Neural cell (in vitro differentiated cells): ENCODE data around the gene TMEM164. TPM values are rescaled to one million over a fixed set of nuclear protein-coding genes. Genes with fewer than 3 reads are reported as not detected.

Source experiments
- H2AFZ ChIP-seq: fragments of 200-600, 300-800 bp; sonication (generic), shearing (Covaris generic); 2 replicates; pipeline ENCODE4 v1.6.0; 2014; ENCODE audit warnings: low read depth, mild to moderate bottlenecking, antibody characterized with exemption, low read length, moderate library complexity
- H3F3A ChIP-seq: fragments of 200-600 bp; shearing (Covaris generic); 2 replicates; pipeline ENCODE4 v1.6.1; 2016; ENCODE audit warnings: mild to moderate bottlenecking, moderate library complexity, mixed read lengths, antibody characterized with exemption, low read length; ENCODE audit not compliant: insufficient read depth, poor library complexity, severe bottlenecking
- H3K27ac ChIP-seq: fragments of 200-600, 300-800 bp; sonication (generic), shearing (Covaris generic); 2 replicates; pipeline ENCODE4 v1.5.1; 2014; ENCODE audit warnings: mild to moderate bottlenecking, low read length, moderate library complexity
- H3K27me3 ChIP-seq: fragments of 300-800, 200-600 bp; sonication (generic), shearing (Covaris generic); 2 replicates; pipeline ENCODE4 v1.6.0; 2014; ENCODE audit warnings: mild to moderate bottlenecking, low read depth, low read length, moderate library complexity; ENCODE audit not compliant: insufficient read depth
- H3K36me3 ChIP-seq: fragments of 300-800, 200-600 bp; sonication (generic), shearing (Covaris generic); 2 replicates; pipeline ENCODE4 v1.5.1; 2014; ENCODE audit warnings: mild to moderate bottlenecking, antibody characterized with exemption, low read length, moderate library complexity; ENCODE audit not compliant: insufficient read depth
- H3K4me2 ChIP-seq: fragments of 300-800, 200-600 bp; sonication (generic), shearing (Covaris generic); 2 replicates; pipeline ENCODE4 v1.6.0; 2014; ENCODE audit warnings: mild to moderate bottlenecking, low read length
- H3K4me3 ChIP-seq: fragments of 300-800, 200-600 bp; sonication (generic), shearing (Covaris generic); 2 replicates; pipeline ENCODE4 v1.5.1; 2014; ENCODE audit warnings: mild to moderate bottlenecking, low read length, moderate library complexity
- H3K79me2 ChIP-seq: fragments of 200-600 bp; shearing (Covaris generic); replicated peaks from 2 replicates; pipeline ENCODE4 v1.6.0; 2014; ENCODE audit warnings: mild to moderate bottlenecking, low read length, moderate library complexity; ENCODE audit not compliant: insufficient read depth
- H3K9ac ChIP-seq: fragments of 300-800, 200-600 bp; sonication (generic), shearing (Covaris generic); 2 replicates; pipeline ENCODE4 v1.6.1; 2016; ENCODE audit warnings: mild to moderate bottlenecking, low read length, mixed read lengths
- H3K9me2 ChIP-seq: fragments of 200-600 bp; shearing (Covaris generic); 2 replicates; pipeline ENCODE4 v1.6.1; 2016; ENCODE audit warnings: mild to moderate bottlenecking, low read length, mixed read lengths; ENCODE audit not compliant: insufficient read depth
- H3K9me3 ChIP-seq: fragments of 200-600, 300-800 bp; sonication (generic), shearing (Covaris generic); 2 replicates; pipeline ENCODE4 v1.6.1; 2016; ENCODE audit warnings: mild to moderate bottlenecking, mixed run types, low read length, moderate library complexity, mixed read lengths
- H4K20me1 ChIP-seq: fragments of 200-600 bp; shearing (Covaris generic); 2 replicates; pipeline ENCODE4 v1.6.1; 2016; ENCODE audit warnings: mild to moderate bottlenecking, mixed run types; ENCODE audit not compliant: insufficient read depth
- CTCF ChIP-seq: fragments of 450-650 bp; IDR thresholded peaks from 2 replicates; pipeline ENCODE4 v1.5.1; 2014; ENCODE audit warnings: antibody characterized with exemption, mild to moderate bottlenecking, moderate library complexity; ENCODE audit not compliant: poor library complexity, severe bottlenecking
- EP300 ChIP-seq: fragments of 450-650 bp; conservative IDR thresholded peaks from 2 replicates; pipeline ENCODE4 v1.6.1; 2014; ENCODE audit warnings: antibody characterized with exemption, mild to moderate bottlenecking, moderate library complexity; ENCODE audit not compliant: poor library complexity, severe bottlenecking
- EZH2 ChIP-seq: fragments of 200-600, 300-800 bp; shearing (Covaris generic), sonication (generic); IDR thresholded peaks from 2 replicates; pipeline ENCODE4 v1.6.1; 2014; ENCODE audit warnings: antibody characterized with exemption, low read length, borderline replicate concordance, mild to moderate bottlenecking; ENCODE audit not compliant: insufficient read depth, poor library complexity, severe bottlenecking
- MXI1 ChIP-seq: fragments of 450-650 bp; conservative IDR thresholded peaks from 2 replicates; pipeline ENCODE4 v1.6.1; 2014; ENCODE audit warnings: antibody characterized with exemption, mild to moderate bottlenecking; ENCODE audit not compliant: poor library complexity, severe bottlenecking
- POLR2AphosphoS5 ChIP-seq: IDR thresholded peaks from 2 replicates; pipeline ENCODE4 v1.6.1; 2012
- RAD21 ChIP-seq: fragments of 450-650 bp; conservative IDR thresholded peaks from 2 replicates; pipeline ENCODE4 v1.6.1; 2014; ENCODE audit warnings: antibody characterized with exemption, mild to moderate bottlenecking, moderate library complexity
- REST ChIP-seq: IDR thresholded peaks from 2 replicates; pipeline ENCODE4 v1.6.1; 2012; ENCODE audit warnings: borderline replicate concordance
- SMC3 ChIP-seq: fragments of 450-650 bp; conservative IDR thresholded peaks from 2 replicates; pipeline ENCODE4 v1.6.1; 2014; ENCODE audit warnings: antibody characterized with exemption, mild to moderate bottlenecking, moderate library complexity; ENCODE audit not compliant: poor library complexity
- TAF1 ChIP-seq: IDR thresholded peaks from 2 replicates; pipeline ENCODE4 v1.6.1; 2012; ENCODE audit warnings: low read depth
- polyA plus RNA-seq: library from polyadenylated mRNA; depleted of rRNA; stranded (reverse); fragments of >200 nt; gene quantifications from 2 replicates; pipeline ENCODE4 v1.2.3, GENCODE V29; 2014

TMEM164 gene
- polyA plus RNA-seq, 1 donor from 2014 or later = 52.8 TPM

- Histone ChIP-seq H3K4me2 (no peak overlapping the region), H2AFZ (no peak overlapping the region), H3K27me3 (no peaks in the 10 kb centered on the region), H3K4me3 (no peak overlapping the region), H3F3A (no peaks in the 10 kb centered on the region), H3K27ac (no peak overlapping the region), H3K9ac (no peak overlapping the region), H3K9me3 (no peaks in the 10 kb centered on the region), H3K79me2 (no peaks in the 10 kb centered on the region), H3K36me3 (no peaks in the 10 kb centered on the region), H4K20me1 (no peaks in the 10 kb centered on the region), H3K9me2 (no peaks in the 10 kb centered on the region)
- no peak for TF ChIP-seq REST
- TF ChIP-seq EP300 = no peak
- no peak for TF ChIP-seq SMC3
- TF ChIP-seq TAF1 = no peak
- TF ChIP-seq RAD21 = no peak
- TF ChIP-seq EZH2 = no peak
- TF ChIP-seq POLR2AphosphoS5 = no peak
- TF ChIP-seq MXI1 = no peak
- TF ChIP-seq CTCF = no peak
Measured at GRCh38 chrX:110000847-110001713, 1.8 kb upstream of the TMEM164 start.

GRCh38 chrX:110001740-110002299 is 1.1 kb upstream of the TMEM164 start:
- Histone ChIP-seq H3K9ac (peak overlapping the region; percentile 67), H3K79me2 (no peaks in the 10 kb centered on the region), H3K9me3 (no peaks in the 10 kb centered on the region), H3K27ac (no peak overlapping the region), H3K4me3 (peak overlapping the region; percentile 74), H3F3A (no peaks in the 10 kb centered on the region), H2AFZ (peak overlapping the region; percentile 19), H3K36me3 (no peaks in the 10 kb centered on the region), H3K27me3 (no peaks in the 10 kb centered on the region), H3K9me2 (no peaks in the 10 kb centered on the region), H4K20me1 (no peaks in the 10 kb centered on the region), H3K4me2 (no peak overlapping the region)
- TF ChIP-seq CTCF = no peak
- TF ChIP-seq REST = no peak
- TF ChIP-seq RAD21 = no peak
- no peak for TF ChIP-seq POLR2AphosphoS5
- TF ChIP-seq EZH2 = no peak
- TF ChIP-seq TAF1 = no peak
- TF ChIP-seq SMC3 = no peak
- TF ChIP-seq MXI1 = no peak
- TF ChIP-seq EP300 = no peak
